IPS-NIHi7 (cell line): ENCODE measurements around the gene AP2S1.
"Not testable (repeated sequence)": the region's sequence is repeated elsewhere in the genome, so short reads cannot be mapped to it uniquely, and the experiment has no call there.

Experiments used
- DNase-seq: peaks from one replicate; pipeline ENCODE4 v3.0.0; 2012; ENCODE audit warnings: mixed read lengths; ENCODE audit errors: extremely low spot score

The AP2S1 gene

DNA sequence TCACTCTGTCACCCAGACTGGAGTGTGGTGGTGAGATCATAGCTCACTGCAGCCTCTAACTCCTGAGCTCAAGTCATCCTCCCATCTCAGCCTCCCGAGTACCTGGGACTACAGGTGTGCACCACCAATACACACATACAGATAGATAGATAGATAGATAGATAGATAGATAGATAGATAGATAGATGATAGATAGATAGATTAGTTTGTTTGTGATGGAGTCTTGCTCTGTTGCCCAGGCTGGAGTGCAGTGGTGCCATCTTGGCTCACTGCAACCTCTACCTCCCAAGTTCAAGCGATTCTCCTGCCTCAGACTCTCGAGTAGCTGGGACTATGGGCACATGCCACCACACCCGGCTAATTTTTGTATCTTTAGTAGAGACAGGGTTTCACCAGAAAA is 46.2 kb downstream of the AP2S1 start:
- not testable (repeated sequence) for DNase-seq

DNA sequence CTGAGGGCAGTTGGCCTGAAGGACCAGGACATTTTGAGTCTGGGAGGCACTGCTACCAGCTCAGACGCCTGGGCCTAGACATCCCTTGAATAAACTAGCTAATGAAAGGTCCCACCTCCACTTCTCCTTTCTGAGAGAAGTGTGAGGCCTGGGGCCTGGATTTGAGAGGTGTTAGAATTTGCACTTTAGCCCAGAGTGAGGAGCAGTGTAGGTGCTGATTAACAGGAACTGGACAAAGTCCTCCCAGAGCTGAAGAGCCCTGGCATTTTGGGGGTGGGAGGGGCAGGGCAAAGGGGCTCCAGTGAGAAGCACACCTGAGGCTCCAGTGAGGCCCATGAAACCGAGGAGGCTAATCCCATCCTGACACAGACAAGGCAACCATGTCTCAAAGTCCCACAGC is 47.1 kb downstream of the AP2S1 start:
- DNase-seq: no peak

DNA sequence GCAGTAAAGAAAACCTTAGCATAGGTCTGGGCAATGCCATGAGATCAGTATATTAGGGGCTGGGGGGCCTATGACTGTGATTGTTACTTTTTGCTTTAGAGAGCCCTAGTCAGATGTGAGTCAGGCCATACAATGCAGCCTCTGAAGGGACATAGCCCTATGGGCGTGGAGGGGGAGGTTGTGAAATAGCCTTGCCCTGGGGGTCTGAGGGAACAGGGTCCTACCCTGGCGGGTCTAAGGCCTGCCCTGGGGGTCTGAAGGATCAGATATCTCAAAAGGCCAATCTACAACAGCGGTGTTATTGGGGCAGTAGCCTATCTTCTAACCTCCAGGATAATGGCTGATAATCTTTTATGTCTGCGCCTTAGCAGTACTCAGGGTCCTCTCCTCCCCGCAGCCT is 48.5 kb downstream of the AP2S1 start:
- no peak for DNase-seq

DNA sequence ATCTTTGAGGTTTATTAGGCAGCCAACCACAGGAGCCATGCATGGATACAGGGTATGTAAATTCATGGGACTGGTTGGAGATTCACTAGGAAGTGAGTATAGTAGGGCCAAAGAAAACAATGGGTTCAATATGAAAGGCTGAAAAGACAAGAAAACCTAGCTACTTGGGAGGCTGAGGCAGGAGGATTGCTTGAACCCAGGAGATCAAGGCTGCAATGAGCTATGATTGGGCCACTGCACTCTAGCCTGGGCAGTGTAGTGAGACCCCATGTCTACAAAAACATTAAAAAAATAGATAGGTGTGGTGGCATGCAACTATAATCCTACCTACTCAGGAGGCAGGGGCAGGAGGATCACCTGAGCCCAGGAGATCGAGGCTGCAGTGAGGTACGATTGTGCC is 51.9 kb downstream of the AP2S1 start:
- no peak for DNase-seq

DNA sequence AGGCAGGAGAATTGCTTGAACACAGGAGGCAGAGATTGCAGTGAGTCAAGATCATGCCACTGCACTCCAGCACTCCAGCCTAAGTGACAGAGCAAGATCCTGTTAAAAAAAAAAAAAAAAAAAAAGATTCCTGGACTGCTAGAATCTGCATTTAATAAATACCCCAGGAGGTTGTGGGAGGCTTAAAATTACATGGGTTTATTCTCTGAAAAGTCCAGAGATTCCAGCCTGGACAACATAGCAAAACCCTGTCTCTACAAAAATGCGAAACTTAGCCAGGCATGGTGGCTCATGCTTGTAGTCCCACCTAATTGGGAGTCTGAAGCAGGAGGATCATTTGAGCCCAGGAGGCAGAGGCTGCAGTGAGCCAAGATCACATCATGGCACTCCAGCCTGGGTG is 52.8 kb downstream of the AP2S1 start:
- DNase-seq: no peak

DNA sequence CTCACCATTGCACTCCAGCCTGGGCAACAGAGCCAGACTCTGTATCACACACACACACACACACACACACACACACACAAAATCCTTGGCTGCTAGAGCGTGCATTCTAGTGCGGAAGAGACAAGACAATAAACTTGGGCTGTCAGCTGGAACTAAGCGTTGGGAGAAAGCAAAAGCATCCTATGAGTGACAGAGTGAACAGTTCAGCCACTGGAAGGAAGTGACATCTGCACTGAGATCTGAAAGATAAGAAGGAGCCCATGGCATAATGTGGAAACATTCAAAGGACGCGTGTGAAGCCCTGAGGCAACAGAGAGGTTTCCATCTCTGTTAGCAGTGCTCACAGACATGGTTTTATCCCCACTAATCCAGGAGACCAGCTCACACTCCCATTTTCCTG is 58.7 kb downstream of the AP2S1 start:
- no peak for DNase-seq

DNA sequence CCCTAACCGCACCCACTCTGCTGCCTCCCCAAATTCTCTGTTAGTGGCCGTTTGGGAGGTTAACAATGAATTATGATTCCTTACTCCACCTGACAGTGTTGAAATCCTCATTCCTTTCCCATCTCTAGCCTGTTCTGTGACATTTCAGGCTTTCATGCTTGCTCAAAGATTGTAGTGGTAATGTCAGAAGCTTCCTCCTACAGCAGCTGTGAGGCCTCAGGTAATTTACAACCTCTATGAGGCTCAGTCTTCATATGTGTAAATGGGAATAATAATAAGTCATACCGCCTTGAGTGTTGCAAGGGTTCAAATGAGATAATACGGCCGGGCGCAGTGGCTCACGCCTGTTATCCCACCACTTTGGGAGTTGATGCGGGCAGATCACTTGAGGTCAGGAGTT is 61.3 kb downstream of the AP2S1 start:
- DNase-seq: no peak

DNA sequence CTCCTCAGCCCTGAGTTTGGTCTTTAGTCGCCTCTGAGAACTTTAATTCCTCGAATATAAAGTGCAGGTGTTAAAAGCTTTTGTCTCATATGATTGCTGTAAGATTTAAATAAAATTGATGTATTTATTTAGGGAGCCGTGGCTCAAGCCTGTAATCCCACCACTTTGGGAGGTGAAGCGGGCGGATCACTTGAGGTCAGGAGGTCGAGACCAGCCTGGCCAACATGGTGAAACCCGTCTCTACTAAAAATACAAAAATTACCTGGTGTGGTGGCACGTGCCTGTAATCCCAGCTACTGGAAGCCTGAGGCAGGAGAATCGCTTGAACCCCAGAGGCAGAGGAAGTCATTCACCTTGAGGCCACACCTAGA is 61.7 kb downstream of the AP2S1 start:
- no peak for DNase-seq

DNA sequence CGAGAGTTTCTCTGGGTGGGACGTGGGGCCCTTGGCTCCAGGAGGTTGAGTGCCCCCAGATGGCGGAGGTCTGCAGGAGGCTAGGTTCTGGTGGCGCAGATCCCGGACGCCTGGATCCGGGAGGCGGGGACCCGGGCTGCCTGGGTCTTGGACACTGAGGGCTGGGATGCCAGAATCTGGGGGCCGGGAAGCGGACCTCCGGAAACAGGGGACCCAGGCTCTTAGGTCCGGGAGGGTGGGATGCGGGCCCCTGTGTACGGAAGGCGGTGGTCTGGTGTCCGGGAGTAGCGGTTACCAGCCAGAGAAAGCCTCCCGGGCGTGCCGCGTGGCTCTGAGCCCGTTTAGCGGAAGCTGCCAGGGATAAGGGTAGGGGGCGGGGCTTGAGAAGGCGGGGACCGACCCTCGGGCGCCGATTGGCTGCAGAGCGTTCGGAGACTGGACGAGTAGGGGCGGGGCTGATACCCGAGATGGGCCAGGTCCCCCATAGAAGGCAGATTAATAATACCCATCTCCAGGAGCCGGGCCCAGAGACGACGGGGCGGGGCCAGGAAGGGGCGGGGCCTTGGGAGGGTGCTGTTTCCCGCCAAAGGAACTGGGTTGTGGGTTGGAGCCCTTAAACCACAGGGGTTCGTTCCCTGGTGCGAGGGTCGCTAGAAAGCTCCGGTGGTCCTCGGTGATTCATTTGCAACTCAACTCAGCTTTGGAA is 62.2 kb downstream of the AP2S1 start, which contains the start of gene SLC1A5:
Gene SLC1A5, minus strand, starts transcription at position 333 of the 706 bp plus-strand sequence. CDS start 629 bp downstream, outside the sequence.
- DNase-seq: peak; percentile 99
